Psoas muscle (tissue), 8 donors: ENCODE data around the gene KCNG2. TPM values are rescaled to one million over a fixed set of nuclear protein-coding genes. Genes with fewer than 3 reads are reported as not detected.

ENCODE experiments used
- ATAC-seq, 4 donors: fragments of 200-7000 bp; cut with Tn5 transposase; one replicate each; pipeline ENCODE4 v1.9.1; 2020; ENCODE audit warnings: moderate library complexity in 3 of 4, mild to moderate bottlenecking in 2 of 4
- DNase-seq, 2 donors: peaks; one replicate each; pipeline ENCODE4 v3.0.0-alpha.2; 2020
- H3K27ac ChIP-seq: fragments of 200-600 bp; one replicate; pipeline ENCODE4 v1.8.0; 2022
- H3K27me3 ChIP-seq, 3 donors: fragments of 200-600 bp in 1 of 3; one replicate each; pipeline versions ENCODE4 v1.6.1 to v1.8.0; 2013 to 2022; ENCODE audit warnings: low read length in 2 of 3, mild to moderate bottlenecking in 2 of 3, moderate library complexity in 1 of 3; ENCODE audit not compliant: insufficient read depth in 3 of 3
- H3K36me3 ChIP-seq, 2 donors: fragments of 200-600 bp in 1 of 2; one replicate each; pipeline versions ENCODE4 v1.6.1 to v1.8.0; 2013 to 2022; ENCODE audit warnings: low read depth in 1 of 2, mild to moderate bottlenecking in 1 of 2, moderate library complexity in 1 of 2; ENCODE audit not compliant: insufficient read depth in 1 of 2
- H3K4me1 ChIP-seq: fragments of 200-600 bp; one replicate; pipeline ENCODE4 v1.8.0; 2022
- H3K4me3 ChIP-seq: fragments of 200-600 bp; one replicate; pipeline ENCODE4 v1.8.0; 2022; ENCODE audit warnings: mild to moderate bottlenecking
- H3K9me3 ChIP-seq: fragments of 200-600 bp; one replicate; pipeline ENCODE4 v1.8.0; 2022
- CTCF ChIP-seq: fragments of 200-600 bp; IDR thresholded peaks from one replicate; pipeline ENCODE4 v1.8.0; 2022; ENCODE audit warnings: antibody characterized with exemption
- WGBS, 3 donors: extraction: QIAGEN DNeasy Blood & Tissue Kit; methylation state at CpG; one replicate each; pipeline versions ENCODE4 v1.1.6 to v1.1.7; 2013; 5-methylcytosine and 5-hydroxymethylcytosine counted together
- intact Hi-C, 2 donors: fragments of 100-400 bp; cut with DNase I; formaldehyde crosslinking; loops; one replicate each; pipeline versions ENCODE4 v1.11.0 to v1.14.2; 2022
- polyA plus RNA-seq, 3 donors: library from polyadenylated mRNA; stranded (reverse); fragments of 200-250 nt; gene quantifications; one replicate each; pipeline ENCODE4 v1.2.3, GENCODE V29; 2013
- total RNA-seq, 4 donors: library from RNA; stranded (reverse); fragmentation: NEBNext Ultra II Directional in 2 of 4; extraction: Animal tissue kit (Norgen Biotek cat#: 25700) in 2 of 4; gene quantifications; one replicate each; pipeline versions ENCODE4 v1.2.1 to v1.2.4, GENCODE V29; 2021 to 2023
- donor health status: healthy with polysubstance abuse.
- donor health status: DM: no; HTN: no; CAD: no; lungs with moderate emphysema.
- donor health status: Bipolar disorder and iron deficiency.
- donor health status: healthy.
- donor health status: DM: yes; HTN: yes; CAD: no.
- donor health status: DM: no; HTN: no; CAD: no.
- donor health status: DM: no; HTN: no; CAD: no.
- donor health status: DM: yes; HTN: yes; CAD: no.

The KCNG2 gene
- total and polyA plus RNA-seq, 7 donors, result 0.04 to 0.54 (median 0.27) TPM; not detected in 2

- ATAC-seq (no peak), DNase-seq (no peak)
- Histone ChIP-seq H3K36me3 (no peaks in the 10 kb centered on the region), H3K9me3 (no peaks in the 10 kb centered on the region), H3K27ac (no peak overlapping the region), H3K27me3 (peaks cover 0 to 31% (median 13%) of the 10 kb centered on the region in 3 donors), H3K4me3 (no peak overlapping the region), H3K4me1 (no peaks in the 10 kb centered on the region)
- 54 to 60% (median 56%) methylated on average over 14 of the region's 14 CpGs for WGBS, 3 donors
- intact Hi-C loops, result no loop called here
- no peak for TF ChIP-seq CTCF
Observed at GRCh38 chr18:79818036-79818435, 20.3 kb downstream of the KCNG2 start.

- Histone ChIP-seq H3K27ac (no peak overlapping the region), H3K4me1 (no peaks in the 10 kb centered on the region), H3K4me3 (no peak overlapping the region), H3K9me3 (no peaks in the 10 kb centered on the region), H3K36me3 (no peaks in the 10 kb centered on the region), H3K27me3 (peaks cover 0 to 27% (median 13%) of the 10 kb centered on the region in 3 donors)
- intact Hi-C loops, result no loop called here
- WGBS, 3 donors, result 77 to 80% (median 78%) methylated on average over 18 of the region's 18 CpGs
- ATAC-seq (no peak), DNase-seq (no peak)
- TF ChIP-seq CTCF, result no peak
Observed at GRCh38 chr18:79818631-79819030, 20.9 kb downstream of the KCNG2 start.

GRCh38 chr18:79819064-79819967, 21.6 kb downstream of the KCNG2 start:
- no peak for TF ChIP-seq CTCF
- Histone ChIP-seq H3K27ac (no peak overlapping the region), H3K9me3 (no peaks in the 10 kb centered on the region), H3K27me3 (peaks cover 0 to 27% (median 11%) of the 10 kb centered on the region in 3 donors), H3K4me3 (no peak overlapping the region), H3K4me1 (no peaks in the 10 kb centered on the region), H3K36me3 (no peaks in the 10 kb centered on the region)
- intact Hi-C loops, result no loop called here
- ATAC-seq (peak in 1 of 4 donors; percentile 23), DNase-seq (no peak)
- WGBS, 3 donors, result 73 to 77% (median 73%) methylated on average over 23 to 26 of the region's 26 CpGs

- Histone ChIP-seq H3K36me3 (no peaks in the 10 kb centered on the region), H3K4me3 (no peak overlapping the region), H3K4me1 (no peaks in the 10 kb centered on the region), H3K9me3 (no peaks in the 10 kb centered on the region), H3K27ac (no peak overlapping the region), H3K27me3 (peaks cover 0 to 27% (median 10%) of the 10 kb centered on the region in 3 donors)
- TF ChIP-seq CTCF, result no peak
- 56 to 64% (median 61%) methylated on average over 14 of the region's 14 CpGs for WGBS, 3 donors
- ATAC-seq (peak in 1 of 4 donors; percentile 21), DNase-seq (no peak)
- intact Hi-C loops, result no loop called here
Observed at GRCh38 chr18:79819968-79820351, 22.2 kb downstream of the KCNG2 start.
